Lung (tissue), 12 donors: ENCODE measurements around the gene TLX3. TPM values are rescaled to one million over a fixed set of nuclear protein-coding genes. Genes with fewer than 3 reads are reported as not detected.
"Not testable (repeated sequence)": the region's sequence is repeated elsewhere in the genome, so short reads cannot be mapped to it uniquely, and the experiment has no call there.

ENCODE experiments used
- ATAC-seq: fragments of 200-7000 bp; cut with Tn5 transposase; one replicate; pipeline ENCODE4 v1.9.1; 2020; ENCODE audit warnings: moderate number of reproducible peaks; ENCODE audit not compliant: insufficient read depth, low FRiP score
- DNase-seq, 3 donors: peaks; one replicate each; pipeline ENCODE4 v3.0.0-alpha.2; 2013 to 2017
- H3K27ac ChIP-seq, 2 donors: one replicate each; pipeline ENCODE4 v1.5.1; 2013; ENCODE audit warnings: mild to moderate bottlenecking in 2 of 2, moderate library complexity in 2 of 2, control low read depth in 1 of 2, inconsistent platforms in 1 of 2, low read depth in 1 of 2, low read length in 1 of 2
- H3K27me3 ChIP-seq, 3 donors: one replicate each; pipeline ENCODE4 v1.5.1; 2013; ENCODE audit warnings: low read length in 2 of 3; ENCODE audit not compliant: control insufficient read depth in 3 of 3, insufficient read depth in 3 of 3
- H3K36me3 ChIP-seq, 4 donors: one replicate each; pipeline ENCODE4 v1.5.1; 2013; ENCODE audit warnings: low read length in 4 of 4, mild to moderate bottlenecking in 1 of 4, moderate library complexity in 1 of 4; ENCODE audit not compliant: control insufficient read depth in 4 of 4, insufficient read depth in 4 of 4
- H3K4me1 ChIP-seq, 5 donors: one replicate each; pipeline ENCODE4 v1.5.1; 2013; ENCODE audit warnings: low read length in 5 of 5, mild to moderate bottlenecking in 2 of 5, moderate library complexity in 1 of 5; ENCODE audit not compliant: control insufficient read depth in 5 of 5, insufficient read depth in 5 of 5
- H3K4me3 ChIP-seq: one replicate; pipeline ENCODE4 v1.5.1; 2013; ENCODE audit warnings: mild to moderate bottlenecking, control low read depth, moderate library complexity
- H3K9ac ChIP-seq, 2 donors: one replicate each; pipeline ENCODE4 v1.5.1; 2013; ENCODE audit warnings: low read length in 2 of 2, control low read depth in 1 of 2; ENCODE audit not compliant: insufficient read depth in 1 of 2
- H3K9me3 ChIP-seq, 4 donors: one replicate each; pipeline ENCODE4 v1.5.1; 2013; ENCODE audit warnings: low read length in 3 of 4, mild to moderate bottlenecking in 1 of 4, moderate library complexity in 1 of 4; ENCODE audit not compliant: control insufficient read depth in 4 of 4, insufficient read depth in 3 of 4
- WGBS, 2 donors: extraction: QIAGEN DNeasy Blood & Tissue Kit; methylation state at CpG; one replicate each; pipeline ENCODE4 v1.1.7; 2013; 5-methylcytosine and 5-hydroxymethylcytosine counted together
- polyA plus RNA-seq, 2 donors: library from polyadenylated mRNA; stranded (reverse); fragments of 200-250 nt; gene quantifications; one replicate each; pipeline ENCODE4 v1.2.1, GENCODE V29; 2013
- total RNA-seq, 2 donors: library from RNA; depleted of rRNA in 1 of 2; stranded (reverse); fragments of >200 nt in 1 of 2; gene quantifications; one replicate each; pipeline ENCODE4 v1.2.1, GENCODE V29; 2014 to 2021
- TF ChIP-seq, protein P1 (sequence below): IDR thresholded peaks from 2 replicates; pipeline ENCODE4 v1.5.1; 2012; ENCODE audit warnings: mild to moderate bottlenecking; ENCODE audit errors: control extremely low read depth, extremely low read depth
- donor health status: control.
- donor health status: control.
- donor health status: Bipolar disorder and iron deficiency.
- donor health status: healthy.
- donor health status: DM: yes; HTN: yes; CAD: no.

The TLX3 gene
- total and polyA plus RNA-seq, 4 donors = not detected

DNA sequence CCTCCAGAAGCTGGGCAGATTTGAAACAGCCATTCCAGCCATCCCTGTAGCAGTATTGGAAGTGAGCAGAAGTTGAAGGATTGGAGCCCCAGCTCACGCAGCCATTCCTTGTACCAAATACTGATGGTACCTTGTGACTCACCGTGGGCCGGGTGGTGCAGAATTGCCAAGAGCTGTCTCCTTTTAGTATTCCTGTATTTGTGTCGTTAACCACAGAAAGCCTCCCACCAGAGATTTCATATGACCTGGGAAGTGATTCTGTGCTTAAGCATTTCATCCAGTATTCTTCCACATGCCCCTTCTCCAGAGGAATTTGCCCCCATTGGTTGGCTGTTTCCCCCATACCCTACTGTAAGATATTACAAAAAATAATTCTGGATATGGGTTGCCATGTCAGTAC lies 17.7 kb upstream of the TLX3 start:
- no peaks in the 10 kb centered on the region for H3K9me3 ChIP-seq
- ATAC-seq (no peak), DNase-seq (no peak)
- no peaks in the 10 kb centered on the region for H3K4me1 ChIP-seq
- H3K9ac ChIP-seq = no peak overlapping the region
- TF ChIP-seq, protein P1, sequence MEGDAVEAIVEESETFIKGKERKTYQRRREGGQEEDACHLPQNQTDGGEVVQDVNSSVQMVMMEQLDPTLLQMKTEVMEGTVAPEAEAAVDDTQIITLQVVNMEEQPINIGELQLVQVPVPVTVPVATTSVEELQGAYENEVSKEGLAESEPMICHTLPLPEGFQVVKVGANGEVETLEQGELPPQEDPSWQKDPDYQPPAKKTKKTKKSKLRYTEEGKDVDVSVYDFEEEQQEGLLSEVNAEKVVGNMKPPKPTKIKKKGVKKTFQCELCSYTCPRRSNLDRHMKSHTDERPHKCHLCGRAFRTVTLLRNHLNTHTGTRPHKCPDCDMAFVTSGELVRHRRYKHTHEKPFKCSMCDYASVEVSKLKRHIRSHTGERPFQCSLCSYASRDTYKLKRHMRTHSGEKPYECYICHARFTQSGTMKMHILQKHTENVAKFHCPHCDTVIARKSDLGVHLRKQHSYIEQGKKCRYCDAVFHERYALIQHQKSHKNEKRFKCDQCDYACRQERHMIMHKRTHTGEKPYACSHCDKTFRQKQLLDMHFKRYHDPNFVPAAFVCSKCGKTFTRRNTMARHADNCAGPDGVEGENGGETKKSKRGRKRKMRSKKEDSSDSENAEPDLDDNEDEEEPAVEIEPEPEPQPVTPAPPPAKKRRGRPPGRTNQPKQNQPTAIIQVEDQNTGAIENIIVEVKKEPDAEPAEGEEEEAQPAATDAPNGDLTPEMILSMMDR = no peak
- peaks cover 0 to 1% (median 0%) of the 10 kb centered on the region in 4 donors for H3K36me3 ChIP-seq
- H3K4me3 ChIP-seq = no peak overlapping the region
- H3K27me3 ChIP-seq = no peaks in the 10 kb centered on the region
- 97% methylated on average over 4 of the region's 4 CpGs for WGBS, 2 donors
- no peak overlapping the region for H3K27ac ChIP-seq

DNA sequence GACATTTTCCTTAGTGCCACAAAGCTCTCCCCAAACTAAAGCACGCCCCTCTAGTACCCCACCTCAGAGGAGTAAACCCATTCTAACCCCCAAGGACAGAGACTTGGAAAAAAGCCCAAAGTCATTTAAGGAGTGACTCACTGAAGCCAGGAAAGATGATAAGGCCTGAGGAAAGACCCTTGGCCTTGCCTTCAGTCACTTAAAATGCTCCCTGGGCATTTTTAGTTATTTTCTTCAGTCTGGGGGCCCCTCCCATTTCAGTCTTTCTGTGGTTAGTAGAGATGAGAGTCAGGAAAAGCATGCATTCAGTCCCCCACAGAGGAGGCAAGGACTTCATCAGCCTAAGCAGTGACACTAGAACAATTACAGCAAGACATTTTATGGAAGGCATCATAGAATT lies 13.7 kb upstream of the TLX3 start:
- H3K9me3 ChIP-seq = peaks cover 0 to 4% (median 0%) of the 10 kb centered on the region in 4 donors
- no peak for ATAC-seq
- no peaks in the 10 kb centered on the region for H3K27me3 ChIP-seq
- peaks cover 0 to 2% (median 0%) of the 10 kb centered on the region in 4 donors for H3K36me3 ChIP-seq
- H3K4me3 ChIP-seq = no peak overlapping the region
- TF ChIP-seq, protein P1 = no peak
- no peak overlapping the region for H3K27ac ChIP-seq
- no peak for DNase-seq
- H3K9ac ChIP-seq = no peak overlapping the region
- 68 to 81% methylated on average over 1 of the region's 1 CpG for WGBS, 2 donors
- no peaks in the 10 kb centered on the region for H3K4me1 ChIP-seq

DNA sequence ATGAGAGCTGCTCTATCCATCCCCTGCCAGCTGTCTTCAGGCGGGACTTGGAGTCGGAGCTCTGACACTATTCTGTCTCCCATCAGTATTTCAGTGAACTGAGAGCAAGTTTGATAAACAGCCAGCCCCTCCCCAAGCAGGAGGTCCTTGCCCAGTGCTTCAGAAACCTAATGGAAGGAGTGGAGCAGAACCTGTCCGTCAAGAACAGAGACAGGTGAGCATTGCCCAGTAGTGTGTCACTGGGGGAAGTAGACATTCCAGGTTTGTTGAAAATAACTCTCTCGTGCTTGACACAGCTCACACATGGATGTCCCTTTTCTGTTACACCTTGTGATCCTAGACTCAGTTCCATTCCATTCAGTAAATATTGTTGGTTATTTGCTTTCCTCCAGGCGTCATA lies 13.2 kb upstream of the TLX3 start:
- TF ChIP-seq, protein P1 = no peak
- no peak overlapping the region for H3K9ac ChIP-seq
- peaks cover 0 to 5% (median 0%) of the 10 kb centered on the region in 4 donors for H3K9me3 ChIP-seq
- DNase-seq (no peak), ATAC-seq (no peak)
- H3K4me3 ChIP-seq = no peak overlapping the region
- no peaks in the 10 kb centered on the region for H3K27me3 ChIP-seq
- H3K4me1 ChIP-seq = no peaks in the 10 kb centered on the region
- H3K36me3 ChIP-seq = peaks cover 0 to 3% (median 0%) of the 10 kb centered on the region in 4 donors
- 92 to 93% methylated on average over 5 of the region's 5 CpGs for WGBS, 2 donors
- H3K27ac ChIP-seq = no peak overlapping the region

DNA sequence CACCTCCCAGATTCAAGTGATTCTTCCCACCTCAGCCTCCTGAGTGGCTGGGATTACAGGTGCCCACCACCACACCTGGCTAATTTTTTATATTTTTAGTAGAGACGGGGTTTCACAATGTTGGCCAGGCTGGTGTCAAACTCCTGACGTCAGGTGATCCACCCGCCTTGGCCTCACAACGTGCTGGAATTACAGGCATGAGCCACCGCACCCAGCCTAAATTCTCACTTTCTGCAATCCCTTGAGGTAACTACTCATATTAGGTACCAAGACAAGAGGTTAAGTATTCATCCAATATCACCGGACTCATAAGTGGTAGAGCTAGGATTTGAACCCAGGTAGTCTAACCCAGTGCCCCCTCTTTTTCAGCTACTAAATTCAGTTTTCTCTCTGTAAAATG lies 11.1 kb upstream of the TLX3 start:
- not testable (repeated sequence) for H3K4me1 ChIP-seq, H3K9me3 ChIP-seq, H3K9ac ChIP-seq, H3K36me3 ChIP-seq, H3K27ac ChIP-seq, H3K27me3 ChIP-seq, DNase-seq, H3K4me3 ChIP-seq, ATAC-seq
- 98 to 99% methylated on average over 6 of the region's 6 CpGs for WGBS, 2 donors
